ENCODE data around the gene NTPCR. TPM values are rescaled to one million over a fixed set of nuclear protein-coding genes. Genes with fewer than 3 reads are reported as not detected.

Gene NTPCR
- total RNA-seq, 1 donor from 2014 or later = 54.5 TPM

DNA sequence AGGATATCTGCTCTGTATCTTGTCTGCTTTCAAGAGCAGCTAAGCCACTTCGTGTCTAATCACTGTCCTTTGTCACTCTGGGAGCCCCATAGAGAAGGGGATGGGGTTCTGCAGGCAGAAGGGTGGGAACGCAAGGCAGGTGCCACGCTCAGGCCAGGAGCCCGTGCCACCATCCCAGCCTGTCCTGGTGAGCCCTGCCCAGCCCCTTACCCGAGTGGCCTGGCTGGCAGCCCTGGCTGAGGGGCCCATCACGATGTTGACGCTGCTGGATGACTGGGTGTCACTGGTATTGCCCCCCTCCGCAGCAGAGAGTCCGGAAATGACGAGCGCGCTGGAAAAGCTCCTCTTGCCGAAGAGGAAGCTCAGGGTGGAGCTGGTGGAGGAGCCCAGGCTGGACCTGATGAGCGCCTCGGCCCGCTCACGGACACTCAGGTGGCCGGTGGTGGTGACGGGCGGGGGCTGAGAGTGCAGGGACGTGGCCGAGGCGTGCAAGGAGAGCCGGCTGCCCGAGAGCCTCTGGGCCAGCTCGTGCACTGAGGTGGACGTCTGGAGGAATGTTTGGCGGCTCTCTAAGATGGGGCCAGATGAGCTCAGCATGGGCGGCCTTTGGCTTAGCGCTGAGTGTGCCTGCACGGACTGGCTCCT is 35.6 kb downstream of the NTPCR start:
- Histone ChIP-seq H3K79me2 (ENCODE audit: insufficient read depth, low read length) (no peaks in the 10 kb centered on the region), H3K36me3 (ENCODE audit: insufficient read depth, low read length) (peaks cover 6% of the 10 kb centered on the region), H3K9ac (ENCODE audit: low read length) (no peak overlapping the region), H3K4me1 (ENCODE audit: insufficient read depth, low read length) (peaks cover 21% of the 10 kb centered on the region), H3K4me3 (ENCODE audit: insufficient read depth, low read depth, low read length) (no peak overlapping the region), H3K27ac (ENCODE audit: low read depth, low read length) (no peak overlapping the region), H3K4me2 (ENCODE audit: low read length) (no peak overlapping the region), H3K27me3 (ENCODE audit: insufficient read depth, low read length) (no peaks in the 10 kb centered on the region), H2AFZ (ENCODE audit: low read depth, low read length) (no peak overlapping the region), H3K9me3 (ENCODE audit: insufficient read depth, low read depth, low read length) (no peaks in the 10 kb centered on the region), H4K20me1 (ENCODE audit: insufficient read depth, low read length) (no peaks in the 10 kb centered on the region)
- no peak overlapping the region for H3K4me3 Mint-ChIP-seq (ENCODE audit: unreplicated experiment)
- no peak for FAIRE-seq
- DNase-seq (ENCODE audit: low read depth) = no peak
- H3K36me3 Mint-ChIP-seq (ENCODE audit: low read depth, unreplicated experiment) = peaks cover 16% of the 10 kb centered on the region
- TF ChIP-seq, protein P1, sequence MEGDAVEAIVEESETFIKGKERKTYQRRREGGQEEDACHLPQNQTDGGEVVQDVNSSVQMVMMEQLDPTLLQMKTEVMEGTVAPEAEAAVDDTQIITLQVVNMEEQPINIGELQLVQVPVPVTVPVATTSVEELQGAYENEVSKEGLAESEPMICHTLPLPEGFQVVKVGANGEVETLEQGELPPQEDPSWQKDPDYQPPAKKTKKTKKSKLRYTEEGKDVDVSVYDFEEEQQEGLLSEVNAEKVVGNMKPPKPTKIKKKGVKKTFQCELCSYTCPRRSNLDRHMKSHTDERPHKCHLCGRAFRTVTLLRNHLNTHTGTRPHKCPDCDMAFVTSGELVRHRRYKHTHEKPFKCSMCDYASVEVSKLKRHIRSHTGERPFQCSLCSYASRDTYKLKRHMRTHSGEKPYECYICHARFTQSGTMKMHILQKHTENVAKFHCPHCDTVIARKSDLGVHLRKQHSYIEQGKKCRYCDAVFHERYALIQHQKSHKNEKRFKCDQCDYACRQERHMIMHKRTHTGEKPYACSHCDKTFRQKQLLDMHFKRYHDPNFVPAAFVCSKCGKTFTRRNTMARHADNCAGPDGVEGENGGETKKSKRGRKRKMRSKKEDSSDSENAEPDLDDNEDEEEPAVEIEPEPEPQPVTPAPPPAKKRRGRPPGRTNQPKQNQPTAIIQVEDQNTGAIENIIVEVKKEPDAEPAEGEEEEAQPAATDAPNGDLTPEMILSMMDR (IDR thresholded peaks at IDR 0.05; ENCODE audit: insufficient read depth, low read depth, low read length) = no peak
- no peak for TF ChIP-seq EZH2 (IDR thresholded peaks at IDR 0.05; ENCODE audit: insufficient read depth, low read length)
- no peaks in the 10 kb centered on the region for H3K27me3 Mint-ChIP-seq (ENCODE audit: low read depth, unreplicated experiment)
- H3K9me3 Mint-ChIP-seq (ENCODE audit: unreplicated experiment) = no peaks in the 10 kb centered on the region
- H3K4me1 Mint-ChIP-seq (ENCODE audit: low read depth, unreplicated experiment) = peaks cover 14% of the 10 kb centered on the region
- no peak overlapping the region for H3K27ac Mint-ChIP-seq (ENCODE audit: unreplicated experiment)

DNA sequence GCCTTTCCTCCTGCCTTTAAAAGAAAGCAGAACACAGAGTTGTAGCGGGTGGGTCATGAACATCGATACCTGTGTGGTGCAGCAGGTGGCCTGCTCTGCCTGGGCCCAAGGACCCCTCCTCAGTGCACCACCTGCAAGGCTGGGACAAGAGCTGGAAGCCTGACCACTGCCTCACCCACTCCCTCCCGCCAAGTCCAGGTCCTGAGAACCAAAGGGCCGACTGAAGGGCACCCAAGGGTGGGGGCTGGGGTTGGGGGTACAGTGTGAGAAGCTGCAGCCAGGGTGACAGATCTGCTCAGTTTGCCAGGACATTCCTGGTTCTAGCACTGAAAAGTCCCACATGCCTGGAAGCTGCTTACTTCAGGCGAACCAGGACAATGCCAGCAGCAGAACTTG is 36.1 kb downstream of the NTPCR start:
- H3K4me3 ChIP-seq (ENCODE audit: insufficient read depth, low read depth, low read length) = no peak overlapping the region
- peaks cover 22% of the 10 kb centered on the region for H3K36me3 Mint-ChIP-seq (ENCODE audit: low read depth, unreplicated experiment)
- H3K27ac ChIP-seq (ENCODE audit: low read depth, low read length) = no peak overlapping the region
- H3K27me3 Mint-ChIP-seq (ENCODE audit: low read depth, unreplicated experiment) = no peaks in the 10 kb centered on the region
- H3K9me3 ChIP-seq (ENCODE audit: insufficient read depth, low read depth, low read length) = no peaks in the 10 kb centered on the region
- peaks cover 18% of the 10 kb centered on the region for H3K4me1 Mint-ChIP-seq (ENCODE audit: low read depth, unreplicated experiment)
- H3K4me1 ChIP-seq (ENCODE audit: insufficient read depth, low read length) = peaks cover 21% of the 10 kb centered on the region
- TF ChIP-seq EZH2 (IDR thresholded peaks at IDR 0.05; ENCODE audit: insufficient read depth, low read length) = no peak
- TF ChIP-seq, protein P1 (IDR thresholded peaks at IDR 0.05; ENCODE audit: insufficient read depth, low read depth, low read length) = no peak
- no peak overlapping the region for H3K27ac Mint-ChIP-seq (ENCODE audit: unreplicated experiment)
- H3K27me3 ChIP-seq (ENCODE audit: insufficient read depth, low read length) = no peaks in the 10 kb centered on the region
- H4K20me1 ChIP-seq (ENCODE audit: insufficient read depth, low read length) = no peaks in the 10 kb centered on the region
- no peak overlapping the region for H2AFZ ChIP-seq (ENCODE audit: low read depth, low read length)
- FAIRE-seq (no peak), DNase-seq (ENCODE audit: low read depth) (no peak)
- H3K36me3 ChIP-seq (ENCODE audit: insufficient read depth, low read length) = peaks cover 6% of the 10 kb centered on the region
- no peaks in the 10 kb centered on the region for H3K9me3 Mint-ChIP-seq (ENCODE audit: unreplicated experiment)
- H3K79me2 ChIP-seq (ENCODE audit: insufficient read depth, low read length) = no peaks in the 10 kb centered on the region
- no peak overlapping the region for H3K9ac ChIP-seq (ENCODE audit: low read length)
- H3K4me3 Mint-ChIP-seq (ENCODE audit: unreplicated experiment) = no peak overlapping the region
- H3K4me2 ChIP-seq (ENCODE audit: low read length) = no peak overlapping the region

DNA sequence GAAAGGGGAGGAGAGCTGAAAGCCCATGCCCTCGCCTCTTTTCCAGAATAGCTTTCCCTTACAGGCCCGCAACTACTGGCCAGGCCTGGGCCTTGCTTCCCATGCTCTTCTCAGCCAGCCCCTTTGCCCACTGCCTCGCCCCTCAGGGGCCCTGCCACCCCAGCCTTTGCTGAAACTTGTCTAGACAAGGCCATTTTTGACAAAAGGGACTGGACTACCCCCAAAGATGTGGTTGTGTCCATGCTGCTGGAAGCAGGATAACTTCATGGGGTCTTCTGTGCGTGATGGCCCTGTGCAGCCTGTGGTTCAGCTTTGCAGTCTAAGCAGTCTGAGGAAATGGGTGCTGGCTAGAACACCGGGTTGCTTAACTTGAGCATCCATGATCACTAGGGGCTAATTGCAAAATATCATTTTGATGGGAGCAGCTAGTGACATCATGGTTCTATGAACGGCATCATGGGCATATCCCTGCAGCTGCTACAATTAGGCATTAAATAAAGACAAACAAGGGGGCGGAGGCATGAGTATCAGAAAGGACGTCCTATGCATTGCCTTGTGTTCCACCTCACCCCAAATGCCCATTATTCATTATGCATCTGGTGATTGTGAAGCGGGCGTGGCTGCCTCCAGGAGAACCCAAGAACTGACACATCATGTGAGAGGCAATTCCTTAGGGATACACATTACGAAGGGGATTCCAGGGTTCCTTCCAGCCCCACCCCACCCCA is 36.8 kb downstream of the NTPCR start:
- no peak overlapping the region for H3K4me2 ChIP-seq (ENCODE audit: low read length)
- no peaks in the 10 kb centered on the region for H3K27me3 Mint-ChIP-seq (ENCODE audit: low read depth, unreplicated experiment)

More for the DNA sequence above, 36.8 kb downstream of the NTPCR start:
- no peak overlapping the region for H3K27ac Mint-ChIP-seq (ENCODE audit: unreplicated experiment)
- no peak overlapping the region for H3K4me3 ChIP-seq (ENCODE audit: insufficient read depth, low read depth, low read length)
- peaks cover under 1% of the 10 kb centered on the region for H3K9me3 Mint-ChIP-seq (ENCODE audit: unreplicated experiment)
- H3K27ac ChIP-seq (ENCODE audit: low read depth, low read length) = no peak overlapping the region
- H4K20me1 ChIP-seq (ENCODE audit: insufficient read depth, low read length) = no peaks in the 10 kb centered on the region
- FAIRE-seq (no peak), DNase-seq (ENCODE audit: low read depth) (no peak)
- H3K4me1 Mint-ChIP-seq (ENCODE audit: low read depth, unreplicated experiment) = peaks cover 17% of the 10 kb centered on the region
- H3K9me3 ChIP-seq (ENCODE audit: insufficient read depth, low read depth, low read length) = no peaks in the 10 kb centered on the region
- H3K79me2 ChIP-seq (ENCODE audit: insufficient read depth, low read length) = no peaks in the 10 kb centered on the region
- peaks cover 28% of the 10 kb centered on the region for H3K36me3 Mint-ChIP-seq (ENCODE audit: low read depth, unreplicated experiment)
- peaks cover 17% of the 10 kb centered on the region for H3K4me1 ChIP-seq (ENCODE audit: insufficient read depth, low read length)
- H3K9ac ChIP-seq (ENCODE audit: low read length) = no peak overlapping the region
- no peak overlapping the region for H3K4me3 Mint-ChIP-seq (ENCODE audit: unreplicated experiment)
- TF ChIP-seq, protein P1 (IDR thresholded peaks at IDR 0.05; ENCODE audit: insufficient read depth, low read depth, low read length) = no peak
- no peak for TF ChIP-seq EZH2 (IDR thresholded peaks at IDR 0.05; ENCODE audit: insufficient read depth, low read length)
- H3K36me3 ChIP-seq (ENCODE audit: insufficient read depth, low read length) = peaks cover 6% of the 10 kb centered on the region
- no peaks in the 10 kb centered on the region for H3K27me3 ChIP-seq (ENCODE audit: insufficient read depth, low read length)
- H2AFZ ChIP-seq (ENCODE audit: low read depth, low read length) = no peak overlapping the region
